Gastroesophageal sphincter (tissue), 4 donors: ENCODE results near the gene PTPRD. TPM values are rescaled to one million over a fixed set of nuclear protein-coding genes. Genes with fewer than 3 reads are reported as not detected.

ENCODE experiments used
- ATAC-seq: fragments of 150-250 bp; one replicate; pipeline ENCODE4 v1.9.1; 2016; ENCODE audit warnings: mild to moderate bottlenecking, moderate library complexity
- H3K27ac ChIP-seq, 4 donors: fragments of 200-600 bp; sonication (generic) in 3 of 4; 1 replicate in 3 of 4; 2 replicates in 1 of 4; pipeline ENCODE4 v1.5.1; 2016 to 2019
- H3K27me3 ChIP-seq: fragments of 200-600 bp; sonication (generic); one replicate; pipeline ENCODE4 v1.5.1; 2019
- H3K36me3 ChIP-seq, 2 donors: fragments of 200-600 bp; sonication (generic); one replicate each; pipeline ENCODE4 v1.5.1; 2019; ENCODE audit warnings: control low read depth in 1 of 2
- H3K4me1 ChIP-seq, 3 donors: fragments of 200-600 bp; sonication (generic); 1 replicate in 2 of 3; 2 replicates in 1 of 3; pipeline ENCODE4 v1.5.1; 2016 to 2019; ENCODE audit warnings: control low read depth in 2 of 3
- H3K4me3 ChIP-seq, 2 donors: fragments of 200-600 bp; sonication (generic); one replicate each; pipeline ENCODE4 v1.5.1; 2019; ENCODE audit warnings: mild to moderate bottlenecking in 1 of 2, moderate library complexity in 1 of 2
- H3K9me3 ChIP-seq, 3 donors: fragments of 200-600 bp; sonication (generic); one replicate each; pipeline ENCODE4 v1.5.1; 2017 to 2019; ENCODE audit warnings: control low read depth in 2 of 3
- EP300 ChIP-seq: sonication (generic); formaldehyde crosslinking; IDR thresholded peaks from one replicate; pipeline ENCODE4 v1.6.1; 2017; ENCODE audit warnings: antibody characterized with exemption, mild to moderate bottlenecking
- POLR2A ChIP-seq, 2 donors: fragments of 450-650 bp; IDR thresholded peaks; one replicate each; pipeline ENCODE4 v1.6.1; 2017; ENCODE audit warnings: antibody characterized with exemption in 2 of 2, mild to moderate bottlenecking in 2 of 2, moderate library complexity in 1 of 2
- POLR2AphosphoS5 ChIP-seq: sonication (generic); formaldehyde crosslinking; IDR thresholded peaks from one replicate; pipeline ENCODE4 v1.6.1; 2017; ENCODE audit warnings: antibody characterized with exemption
- WGBS, 2 donors: methylation state at CpG; one replicate each; pipeline ENCODE4 v1.1.5; 2018; ENCODE audit warnings: low coverage in 1 of 2; 5-methylcytosine and 5-hydroxymethylcytosine counted together
- total RNA-seq, 4 donors: library from RNA; depleted of rRNA; stranded (reverse); fragments of >200 nt; gene quantifications; one replicate each; pipeline ENCODE4 v1.1.0, GENCODE V29; 2016
- TF ChIP-seq, protein P1 (sequence below), 4 experiments: fragments of 200-600 bp in 2 of 4; fragments of 450-650 bp in 2 of 4; sonication (generic) in 1 of 4; IDR thresholded peaks; one replicate each; pipeline ENCODE4 v1.5.1; 2017 to 2019; ENCODE audit warnings: antibody characterized with exemption in 4 of 4, mild to moderate bottlenecking in 2 of 4, moderate library complexity in 2 of 4

The PTPRD gene
- total RNA-seq, 4 donors from 2014 or later, result 3.5 to 53.9 (median 15.8) TPM

DNA sequence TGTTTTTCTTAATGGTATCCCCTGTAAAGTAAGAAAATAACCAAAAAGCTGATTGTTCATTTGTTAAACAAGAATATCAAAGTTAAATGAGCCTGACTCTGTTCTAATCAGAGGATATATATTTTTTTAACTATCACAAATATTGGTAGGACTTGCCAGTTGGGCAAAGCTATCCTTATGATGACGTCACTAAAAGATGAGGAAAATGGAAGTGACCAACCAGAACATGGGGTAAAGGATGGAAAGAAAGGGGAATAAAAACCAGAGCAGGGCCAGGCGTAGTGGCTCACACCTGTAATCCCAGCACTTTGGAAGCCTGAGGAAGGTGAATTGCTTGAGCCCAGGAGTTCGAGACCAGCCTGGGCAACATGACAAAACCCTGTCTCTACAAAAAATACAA lies 2001.6 kb downstream of the PTPRD start:
- H3K4me1 ChIP-seq, result peaks cover 0 to 12% (median 0%) of the 10 kb centered on the region in 3 donors
- H3K36me3 ChIP-seq, result no peaks in the 10 kb centered on the region
- H3K27me3 ChIP-seq, result no peaks in the 10 kb centered on the region
- no peak overlapping the region for H3K4me3 ChIP-seq
- H3K9me3 ChIP-seq, result no peaks in the 10 kb centered on the region
- no peak overlapping the region for H3K27ac ChIP-seq
- TF ChIP-seq, protein P1, sequence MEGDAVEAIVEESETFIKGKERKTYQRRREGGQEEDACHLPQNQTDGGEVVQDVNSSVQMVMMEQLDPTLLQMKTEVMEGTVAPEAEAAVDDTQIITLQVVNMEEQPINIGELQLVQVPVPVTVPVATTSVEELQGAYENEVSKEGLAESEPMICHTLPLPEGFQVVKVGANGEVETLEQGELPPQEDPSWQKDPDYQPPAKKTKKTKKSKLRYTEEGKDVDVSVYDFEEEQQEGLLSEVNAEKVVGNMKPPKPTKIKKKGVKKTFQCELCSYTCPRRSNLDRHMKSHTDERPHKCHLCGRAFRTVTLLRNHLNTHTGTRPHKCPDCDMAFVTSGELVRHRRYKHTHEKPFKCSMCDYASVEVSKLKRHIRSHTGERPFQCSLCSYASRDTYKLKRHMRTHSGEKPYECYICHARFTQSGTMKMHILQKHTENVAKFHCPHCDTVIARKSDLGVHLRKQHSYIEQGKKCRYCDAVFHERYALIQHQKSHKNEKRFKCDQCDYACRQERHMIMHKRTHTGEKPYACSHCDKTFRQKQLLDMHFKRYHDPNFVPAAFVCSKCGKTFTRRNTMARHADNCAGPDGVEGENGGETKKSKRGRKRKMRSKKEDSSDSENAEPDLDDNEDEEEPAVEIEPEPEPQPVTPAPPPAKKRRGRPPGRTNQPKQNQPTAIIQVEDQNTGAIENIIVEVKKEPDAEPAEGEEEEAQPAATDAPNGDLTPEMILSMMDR (IDR thresholded peaks at IDR 0.05), result no peak
- TF ChIP-seq POLR2AphosphoS5 (no peak), EP300 (no peak), POLR2A (IDR thresholded peaks at IDR 0.05) (no peak)
- WGBS, 2 donors, result 80 to 100% methylated on average over 1 to 3 of the region's 3 CpGs
- ATAC-seq, result no peak

GRCh38 chr9:8610256-8610655 lies 2002.5 kb downstream of the PTPRD start:
- Histone ChIP-seq H3K27me3 (no peaks in the 10 kb centered on the region), H3K9me3 (no peaks in the 10 kb centered on the region), H3K27ac (no peak overlapping the region), H3K36me3 (no peaks in the 10 kb centered on the region), H3K4me1 (peaks cover 0 to 12% (median 0%) of the 10 kb centered on the region in 3 donors), H3K4me3 (no peak overlapping the region)
- no peak for TF ChIP-seq POLR2A (IDR thresholded peaks at IDR 0.05)
- TF ChIP-seq EP300, result no peak
- TF ChIP-seq POLR2AphosphoS5, result no peak
- TF ChIP-seq, protein P1 (IDR thresholded peaks at IDR 0.05), result no peak
- 83 to 100% methylated on average over 2 to 3 of the region's 3 CpGs for WGBS, 2 donors
- no peak for ATAC-seq

- 84 to 92% methylated on average over 2 of the region's 2 CpGs for WGBS, 2 donors
- H3K4me1 ChIP-seq, result no peaks in the 10 kb centered on the region
- H3K27ac ChIP-seq, result no peak overlapping the region
- TF ChIP-seq, protein P1 (IDR thresholded peaks at IDR 0.05), result no peak
- no peak for TF ChIP-seq POLR2AphosphoS5
- no peak for TF ChIP-seq EP300
- TF ChIP-seq POLR2A (IDR thresholded peaks at IDR 0.05), result no peak
- no peak overlapping the region for H3K4me3 ChIP-seq
- H3K27me3 ChIP-seq, result no peaks in the 10 kb centered on the region
- H3K9me3 ChIP-seq, result no peaks in the 10 kb centered on the region
- no peak for ATAC-seq
- H3K36me3 ChIP-seq, result no peaks in the 10 kb centered on the region
These were observed 2007.7 kb downstream of the PTPRD start for GRCh38 chr9:8605096-8605495.

GRCh38 chr9:8604201-8604600 lies 2008.6 kb downstream of the PTPRD start:
- no peak for ATAC-seq
- H3K36me3 ChIP-seq, result no peaks in the 10 kb centered on the region
- no peaks in the 10 kb centered on the region for H3K9me3 ChIP-seq
- 80 to 100% methylated on average over 1 of the region's 1 CpG for WGBS, 2 donors
- no peak overlapping the region for H3K27ac ChIP-seq
- TF ChIP-seq, protein P1 (IDR thresholded peaks at IDR 0.05), result no peak
- TF ChIP-seq POLR2A (IDR thresholded peaks at IDR 0.05) (no peak), POLR2AphosphoS5 (no peak), EP300 (no peak)
- H3K4me1 ChIP-seq, result no peaks in the 10 kb centered on the region
- H3K27me3 ChIP-seq, result no peaks in the 10 kb centered on the region
- no peak overlapping the region for H3K4me3 ChIP-seq

GRCh38 chr9:8600914-8601680 lies 2011.7 kb downstream of the PTPRD start:
- H3K36me3 ChIP-seq, result no peaks in the 10 kb centered on the region
- H3K4me3 ChIP-seq, result no peak overlapping the region
- WGBS, 2 donors, result 90% methylated on average over 4 of the region's 4 CpGs; no CpG with 5 or more reads in 1 of the 2 donors
- TF ChIP-seq POLR2A (IDR thresholded peaks at IDR 0.05) (no peak), EP300 (no peak), POLR2AphosphoS5 (no peak)
- TF ChIP-seq, protein P1 (IDR thresholded peaks at IDR 0.05), result no peak
- H3K27me3 ChIP-seq, result no peaks in the 10 kb centered on the region
- ATAC-seq, result no peak
- no peak overlapping the region for H3K27ac ChIP-seq
- H3K4me1 ChIP-seq, result no peaks in the 10 kb centered on the region
- no peaks in the 10 kb centered on the region for H3K9me3 ChIP-seq
